Activated T-cell treated with anti-CD3 and anti-CD28 coated beads, Interleukin-2, amount 50 U/mL, for 48 hours (primary cell): Measurements from ENCODE around the gene NLRP5.
A peak's percentile ranks its signal among the peaks of the same experiment; 100 is the strongest.
"Not testable (repeated sequence)": the region's sequence is repeated elsewhere in the genome, so short reads cannot be mapped to it uniquely, and the experiment has no call there.

Source experiments
- DNase-seq, 2 experiments: peaks; one replicate each; pipeline ENCODE4 v3.0.0-alpha.2; 2020

Gene NLRP5

DNA sequence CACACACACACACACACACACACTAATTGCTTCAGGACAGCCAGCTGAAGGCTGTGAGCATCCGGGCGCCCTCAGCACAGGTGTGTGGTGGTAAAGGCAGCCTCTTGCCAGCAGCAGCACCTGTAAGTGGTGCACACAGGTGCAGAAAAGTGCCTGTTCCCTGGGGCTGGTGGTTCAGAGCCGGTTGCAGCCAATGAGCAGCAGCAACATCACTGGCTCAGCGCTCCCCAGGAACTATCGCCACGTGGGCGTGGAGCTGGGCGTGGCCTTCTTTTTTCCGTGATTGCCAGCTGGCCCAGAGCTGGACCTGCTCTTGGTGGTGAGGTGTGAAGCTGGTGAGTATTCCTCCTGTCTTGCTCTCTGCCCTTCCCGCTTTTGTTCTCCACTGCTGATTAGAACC lies at the start of gene NLRP5:
Gene NLRP5, plus strand, starts transcription at position 289 of the 400 bp plus-strand sequence.
- DNase-seq, result no peak

DNA sequence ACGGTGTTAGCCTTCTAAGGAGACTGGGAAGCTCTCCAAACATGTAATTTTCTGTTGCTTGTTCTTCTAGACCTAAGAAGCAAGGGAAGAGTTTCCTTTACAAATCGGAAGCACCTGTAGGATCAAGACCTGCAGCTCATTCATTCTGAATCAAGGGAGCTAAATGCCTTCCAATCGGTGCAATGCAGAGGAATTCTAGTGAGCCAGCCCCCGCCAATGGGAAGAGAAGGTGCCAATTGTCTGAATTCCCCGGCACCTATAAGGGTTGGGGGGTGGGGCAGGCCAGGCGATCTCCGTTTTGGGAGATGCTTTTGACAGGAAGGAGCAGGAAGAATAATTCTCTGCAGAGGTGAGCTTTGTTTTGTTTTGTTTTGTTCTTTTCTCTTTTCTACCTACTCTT lies 47.4 kb upstream of the NLRP5 start:
- DNase-seq, result no peak

DNA sequence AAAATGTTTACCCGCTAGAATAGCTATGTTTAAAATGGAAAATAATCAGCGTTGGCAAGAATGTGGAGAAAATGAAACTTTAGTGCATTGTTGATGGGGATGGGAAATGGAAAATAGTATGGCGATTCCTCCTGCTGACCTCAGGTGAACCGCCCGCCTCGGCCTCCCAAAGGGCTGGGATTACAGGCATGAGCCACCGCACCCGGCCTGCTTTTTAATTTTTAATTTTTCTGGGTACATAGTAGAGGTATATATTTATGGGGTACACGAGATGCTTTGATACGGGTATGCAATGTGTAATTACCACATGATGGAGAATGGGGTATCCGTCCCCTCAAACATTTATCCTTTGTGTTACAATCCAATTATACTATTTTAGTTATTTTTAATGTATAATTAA lies 46.3 kb upstream of the NLRP5 start:
- no peak for DNase-seq

- no peak for DNase-seq
Observed at GRCh38 chr19:55947532-55947931, 39.0 kb upstream of the NLRP5 start, which contains the start of gene NLRP8. NLRP8 (plus strand) TSS chr19:55947832.

DNA sequence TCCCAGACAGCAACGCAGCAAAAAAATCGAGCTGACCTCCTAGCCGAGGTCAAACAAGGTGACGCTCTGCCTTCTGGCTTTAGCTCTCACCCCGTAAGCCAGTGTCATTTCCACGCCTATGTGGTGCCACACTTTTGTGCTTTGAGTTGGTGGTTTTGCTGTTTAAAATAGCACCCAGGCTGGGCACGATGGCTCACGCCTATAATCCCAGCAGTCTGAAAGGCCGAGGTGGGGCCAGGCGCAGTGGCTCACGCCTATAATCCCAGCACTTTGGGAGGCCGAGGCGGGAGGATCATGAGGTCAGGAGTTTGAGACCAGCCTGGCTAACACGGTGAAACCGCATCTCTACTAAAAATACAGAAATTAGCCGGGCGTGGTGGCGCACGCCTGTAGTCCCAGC lies 36.0 kb upstream of the NLRP5 start:
- not testable (repeated sequence) for DNase-seq

DNA sequence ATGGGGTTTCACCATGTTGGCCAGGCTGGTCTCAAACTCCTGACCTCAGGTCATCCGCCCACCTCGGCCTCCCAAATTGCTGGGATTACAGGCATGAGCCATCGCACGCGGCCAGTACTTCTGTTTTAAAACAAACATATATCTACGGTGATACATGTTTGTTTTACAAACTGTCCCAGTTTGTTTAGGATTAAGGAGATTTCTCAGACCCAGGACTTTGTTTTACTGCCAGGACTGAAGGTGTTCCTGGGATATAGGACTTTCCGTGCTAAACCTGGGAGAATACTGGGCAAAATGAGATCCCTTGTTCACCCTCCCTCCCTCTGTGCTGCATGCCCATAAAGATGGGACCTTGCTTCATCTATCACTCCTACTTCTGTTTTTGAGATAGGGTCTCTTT lies 30.1 kb upstream of the NLRP5 start:
- no peak for DNase-seq

- DNase-seq, result no peak
Observed at GRCh38 chr19:55958356-55958755, 28.2 kb upstream of the NLRP5 start.

- no peak for DNase-seq
Observed at GRCh38 chr19:55959996-55960675, 26.4 kb upstream of the NLRP5 start.

DNA sequence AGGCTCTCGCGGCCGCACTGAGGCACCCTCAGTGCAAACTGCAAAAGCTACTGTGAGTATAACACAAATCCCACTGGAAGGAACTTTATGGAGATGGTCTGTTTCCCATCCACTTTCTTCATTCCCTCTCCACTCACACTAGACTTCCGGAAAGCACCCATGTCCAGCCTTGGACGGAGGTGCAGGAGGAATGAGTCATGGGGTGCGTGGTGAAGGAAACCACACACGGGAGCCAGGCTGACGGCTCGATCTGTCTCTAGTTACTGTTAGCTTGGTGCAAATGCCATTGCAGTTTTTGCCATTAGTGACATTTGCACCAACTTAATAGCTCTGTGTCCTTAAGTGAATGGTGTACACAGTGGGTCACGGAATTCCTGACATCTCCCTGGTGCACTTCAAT lies 24.4 kb upstream of the NLRP5 start:
- DNase-seq, result no peak

GRCh38 chr19:55973982-55974381 lies 12.6 kb upstream of the NLRP5 start:
- DNase-seq, result no peak

DNA sequence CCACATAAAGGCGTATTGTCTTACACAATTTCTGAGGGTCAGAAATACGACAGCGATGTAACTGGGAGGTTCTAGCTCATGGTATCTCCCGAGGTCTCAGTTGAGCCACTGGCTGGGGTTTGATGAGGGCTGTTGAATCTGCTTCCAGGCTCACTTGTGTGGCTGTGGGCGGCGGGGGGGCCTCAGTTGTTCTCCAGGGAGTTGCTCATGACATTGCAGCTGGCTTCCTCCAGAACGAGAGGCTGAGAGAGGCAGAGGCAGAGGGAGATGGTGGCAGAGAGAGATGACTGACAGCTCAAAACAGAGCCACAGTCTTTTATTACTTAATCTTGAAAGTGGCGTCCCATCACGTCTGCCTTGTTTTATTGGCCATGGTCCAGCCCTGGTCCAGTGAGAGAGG lies 6.2 kb upstream of the NLRP5 start:
- DNase-seq, result no peak

DNA sequence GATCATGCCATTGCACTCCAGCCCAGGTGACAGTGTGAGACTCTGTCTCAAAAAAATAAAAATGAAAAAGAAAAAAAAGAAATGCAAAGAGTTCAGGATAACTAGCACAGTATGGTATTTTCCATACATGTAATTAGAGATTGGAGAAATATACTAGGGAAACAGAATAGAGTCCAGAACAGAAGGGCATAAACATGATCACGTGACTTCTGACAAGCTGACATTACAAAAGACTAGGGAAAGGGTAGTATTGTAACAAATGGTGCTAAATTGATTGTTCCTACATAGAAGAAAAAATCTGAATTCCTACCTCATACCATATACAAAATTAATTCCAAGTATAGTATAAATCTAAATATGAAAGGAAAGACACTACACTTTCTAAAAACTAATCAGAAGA lies 1.3 kb upstream of the NLRP5 start:
- DNase-seq, result no peak

DNA sequence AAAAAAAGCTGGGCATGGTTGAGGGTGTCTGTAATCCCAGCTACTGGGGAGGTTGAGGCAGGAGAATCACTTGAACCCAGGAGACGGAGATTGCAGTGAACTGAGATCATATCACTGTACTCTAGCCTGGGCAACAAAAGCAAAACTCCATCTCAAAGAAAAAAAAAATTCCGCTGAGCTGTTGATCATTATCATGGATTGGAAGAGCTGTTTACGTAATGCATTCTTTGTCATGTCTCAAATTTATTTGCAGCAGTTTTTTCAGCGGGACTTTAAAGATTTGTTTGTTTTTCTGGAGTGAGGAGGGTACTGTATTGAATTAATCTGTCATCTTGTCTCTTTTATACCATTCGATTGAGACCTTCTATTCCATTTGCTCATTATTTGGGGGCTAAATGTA lies 4.3 kb downstream of the NLRP5 start:
- no peak for DNase-seq

DNA sequence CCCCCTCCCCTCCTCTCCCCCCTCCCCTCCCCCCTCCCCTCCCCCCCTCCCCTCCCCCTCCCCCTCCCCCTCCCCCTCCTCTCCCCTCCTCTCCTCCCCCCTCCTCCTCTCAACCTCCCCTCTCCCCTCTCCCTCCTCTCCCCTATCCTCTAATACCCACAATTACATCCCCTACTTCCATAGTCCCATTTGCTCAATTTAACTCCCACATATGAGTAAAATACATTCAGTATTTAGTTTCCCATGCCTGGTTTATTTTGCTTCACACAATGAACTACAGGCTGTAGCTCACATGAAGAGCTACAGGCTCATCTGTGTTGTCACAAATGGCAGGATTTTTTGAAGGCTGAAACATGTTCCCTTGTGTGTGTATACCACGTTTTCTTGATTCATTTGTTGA lies 6.9 kb downstream of the NLRP5 start:
- no peak for DNase-seq

DNA sequence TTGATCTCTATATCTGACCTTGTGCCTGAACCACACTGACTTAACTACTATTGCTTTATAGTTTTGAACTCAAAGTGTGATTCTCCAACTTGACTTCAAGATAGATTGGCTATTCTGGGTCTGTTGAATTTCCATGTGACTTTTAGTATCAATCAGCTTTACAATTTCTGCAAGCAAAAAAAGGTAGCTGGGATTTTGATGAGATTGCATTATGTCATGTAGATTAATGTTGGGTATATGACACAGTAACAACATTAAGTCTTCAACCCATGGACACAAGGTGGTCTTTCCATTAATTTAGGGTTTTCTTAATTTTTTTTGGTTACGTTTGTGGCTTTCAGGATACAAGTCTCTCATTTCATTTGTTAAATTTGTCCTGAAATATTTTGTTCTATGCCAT lies 28.2 kb downstream of the NLRP5 start:
- no peak for DNase-seq

GRCh38 chr19:56015756-56016155 lies 29.2 kb downstream of the NLRP5 start:
- DNase-seq, result no peak

- DNase-seq, result not testable (repeated sequence)
Observed at GRCh38 chr19:56019325-56019724, 32.8 kb downstream of the NLRP5 start.

DNA sequence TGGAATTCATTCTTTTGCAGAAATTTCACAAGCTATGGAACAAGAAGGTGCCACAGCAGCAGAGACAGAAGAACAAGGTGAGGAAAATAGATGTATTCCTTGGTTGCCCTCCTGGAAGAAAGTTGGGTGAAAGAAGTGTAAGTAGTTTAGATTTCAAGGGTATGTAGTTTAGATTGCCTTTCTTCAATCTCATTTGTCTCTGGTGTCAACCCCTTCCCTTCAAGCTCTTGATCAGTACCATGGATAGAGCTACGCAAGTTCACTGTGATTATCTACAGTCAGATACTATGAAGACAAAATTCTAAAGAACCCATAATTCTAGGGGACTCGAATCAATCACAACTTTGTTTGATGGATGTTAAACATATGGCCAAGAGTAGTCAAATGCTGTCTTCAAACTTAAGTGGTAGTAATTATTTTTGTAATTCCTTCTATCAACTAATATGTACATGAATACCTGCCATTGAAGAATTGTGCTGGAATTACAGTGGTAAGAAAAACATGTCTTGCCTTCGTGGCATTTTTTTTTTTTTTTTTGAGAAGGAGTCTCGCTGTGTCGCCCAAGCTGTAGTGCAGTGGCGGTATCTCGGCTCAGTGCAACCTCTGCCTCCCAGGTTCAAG lies 33.9 kb downstream of the NLRP5 start:
- DNase-seq, result not testable (repeated sequence)

- DNase-seq, result no peak
Observed at GRCh38 chr19:56026769-56027168, 40.2 kb downstream of the NLRP5 start.

GRCh38 chr19:56053596-56053995 lies 67.0 kb downstream of the NLRP5 start:
- DNase-seq, result no peak

GRCh38 chr19:56066152-56067023 lies 79.8 kb downstream of the NLRP5 start:
- peak; percentile 73 to 78 for DNase-seq

DNA sequence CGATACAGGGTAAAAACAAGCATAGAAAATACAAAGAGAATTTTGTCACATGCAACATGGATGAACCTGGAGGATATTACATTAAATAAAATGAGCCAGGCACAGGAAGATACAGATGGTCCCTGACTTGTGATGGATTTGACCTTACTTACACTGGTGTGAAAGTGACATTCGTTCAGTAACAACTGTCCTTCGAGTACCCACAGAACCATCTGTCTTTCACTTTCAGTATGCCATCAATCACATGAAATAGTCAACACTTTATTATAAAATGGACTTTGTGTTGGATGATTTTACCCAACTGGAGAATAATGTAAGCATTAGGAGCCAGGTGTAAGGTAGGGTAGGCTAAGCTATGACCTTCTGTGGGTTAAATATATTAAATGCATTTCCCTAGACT lies 83.1 kb downstream of the NLRP5 start:
- DNase-seq, result no peak

DNA sequence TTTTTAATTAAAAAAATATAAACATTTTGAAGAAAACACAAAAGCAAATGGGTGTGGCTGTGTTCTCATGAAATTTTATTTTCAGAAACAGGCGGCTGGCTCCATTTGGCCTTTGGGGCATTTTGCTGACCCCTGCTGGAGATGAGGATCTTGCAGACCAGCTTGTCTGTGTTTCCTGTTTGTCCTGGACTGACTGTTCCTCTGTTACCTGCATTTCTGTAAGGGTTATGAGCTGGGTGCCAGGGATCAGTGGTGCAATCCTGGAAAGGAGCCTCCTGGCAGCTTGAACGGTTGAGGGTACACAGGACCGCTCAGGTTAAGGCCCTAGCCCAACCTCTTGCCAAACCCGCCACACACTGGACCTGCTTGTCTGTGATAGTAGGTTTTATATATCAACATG lies 84.6 kb downstream of the NLRP5 start:
- DNase-seq, result no peak

- peak; percentile 62 to 63 for DNase-seq
Observed at GRCh38 chr19:56076498-56076897, 89.9 kb downstream of the NLRP5 start.
